Ectodermal cell (in vitro differentiated cells): ENCODE results near the gene RAI1.
A peak's percentile ranks its signal among the peaks of the same experiment; 100 is the strongest.

Experiments
- H3K27ac ChIP-seq: 2 replicates; pipeline ENCODE4 v1.7.0; 2013; ENCODE audit warnings: mild to moderate bottlenecking, low read depth, low read length; ENCODE audit not compliant: insufficient read depth, poor library complexity, severe bottlenecking
- H3K27me3 ChIP-seq: 2 replicates; pipeline ENCODE4 v1.7.0; 2013; ENCODE audit warnings: mild to moderate bottlenecking, low read length; ENCODE audit not compliant: insufficient read depth, control insufficient read depth, poor library complexity, severe bottlenecking
- H3K36me3 ChIP-seq: one replicate; pipeline ENCODE4 v1.7.0; 2013; ENCODE audit warnings: low read length; ENCODE audit not compliant: control insufficient read depth, insufficient read depth
- H3K4me1 ChIP-seq: one replicate; pipeline ENCODE4 v1.7.0; 2013; ENCODE audit warnings: low read length; ENCODE audit not compliant: control insufficient read depth, insufficient read depth
- H3K4me3 ChIP-seq: 2 replicates; pipeline ENCODE4 v1.7.0; 2013; ENCODE audit warnings: low read depth, low read length, control low read depth; ENCODE audit not compliant: insufficient read depth
- H3K9me3 ChIP-seq: 2 replicates; pipeline ENCODE4 v1.7.0; 2013; ENCODE audit warnings: mild to moderate bottlenecking, low read length, moderate library complexity; ENCODE audit not compliant: control insufficient read depth
- WGBS, 2 experiments: methylation state at CpG; one replicate each; pipeline ENCODE4 v1.1.7; 2013; ENCODE audit warnings: missing lambda C conversion rate in 2 of 2; 5-methylcytosine and 5-hydroxymethylcytosine counted together

Gene RAI1

DNA sequence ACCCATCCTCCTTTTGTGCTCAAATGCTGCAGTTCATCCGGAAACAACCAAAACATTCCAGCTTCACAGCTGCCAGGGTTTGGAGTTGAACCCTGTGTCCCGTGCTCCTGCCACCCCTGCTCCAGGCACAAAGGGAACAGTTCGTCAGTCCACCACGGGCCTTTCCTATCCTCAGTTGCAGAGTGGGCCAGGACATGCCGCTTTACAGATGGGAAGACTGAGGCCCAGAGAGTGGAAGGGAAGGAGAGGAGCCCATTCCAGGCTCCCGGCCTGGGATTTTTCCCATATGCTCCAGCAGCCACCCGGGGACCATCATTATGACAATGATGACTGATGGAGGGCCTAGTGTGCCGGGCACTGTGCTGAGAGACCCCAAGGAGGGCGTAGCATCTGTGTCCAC is 27.6 kb downstream of the RAI1 start:
- H3K36me3 ChIP-seq = no peaks in the 10 kb centered on the region
- H3K4me3 ChIP-seq = no peak overlapping the region
- no peaks in the 10 kb centered on the region for H3K9me3 ChIP-seq
- H3K27ac ChIP-seq = no peak overlapping the region
- peaks cover 36% of the 10 kb centered on the region for H3K4me1 ChIP-seq
- 90 to 92% methylated on average over 9 of the region's 9 CpGs for WGBS, 2 experiments
- peaks cover 7% of the 10 kb centered on the region for H3K27me3 ChIP-seq

DNA sequence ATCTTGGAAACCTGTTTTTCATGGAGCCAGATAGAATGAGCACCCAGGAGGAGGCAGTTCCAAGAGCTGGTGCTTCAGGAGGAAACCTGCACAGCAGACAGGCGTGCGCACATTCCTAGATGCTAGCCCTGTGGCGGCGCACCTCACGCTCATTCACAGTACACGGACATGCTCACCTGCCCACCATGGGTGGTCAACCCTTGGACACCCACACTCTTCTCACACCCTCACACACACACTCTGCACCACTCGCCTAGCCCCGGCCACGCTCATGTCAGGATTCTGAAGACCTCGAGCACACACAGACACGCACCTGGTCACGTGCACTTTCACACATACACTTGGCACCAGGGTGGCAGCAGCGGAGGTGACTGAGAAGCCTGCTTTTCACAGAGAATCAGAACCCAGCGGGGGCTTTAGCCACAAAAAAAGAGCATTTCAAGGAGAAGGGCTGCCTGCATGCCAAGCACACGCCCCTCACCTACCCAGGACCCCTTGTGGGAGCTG is 28.6 kb downstream of the RAI1 start:
- Histone ChIP-seq H3K27me3 (no peaks in the 10 kb centered on the region), H3K4me3 (no peak overlapping the region), H3K4me1 (peaks cover 39% of the 10 kb centered on the region), H3K27ac (no peak overlapping the region), H3K9me3 (no peaks in the 10 kb centered on the region), H3K36me3 (no peaks in the 10 kb centered on the region)
- 92% methylated on average over 15 of the region's 15 CpGs for WGBS, 2 experiments

DNA sequence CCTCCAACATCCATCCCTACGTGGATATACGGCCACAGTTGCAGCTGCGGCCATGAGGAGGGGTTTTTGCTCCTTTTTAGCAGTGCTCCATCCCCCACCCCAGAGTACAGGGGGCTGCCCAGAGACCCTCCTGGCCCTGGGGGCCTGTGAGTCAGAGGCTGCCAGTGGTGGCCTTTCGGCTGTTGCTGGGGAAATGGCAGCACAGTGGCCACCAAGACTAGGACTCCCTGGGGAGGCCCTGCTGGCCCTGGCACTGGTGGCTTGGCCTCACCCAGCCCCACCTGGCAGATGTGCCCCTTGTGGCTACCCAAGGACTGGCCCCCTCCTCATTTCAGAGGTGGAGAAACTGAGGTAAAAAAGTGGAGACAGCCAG is 29.1 kb downstream of the RAI1 start:
- no peaks in the 10 kb centered on the region for H3K9me3 ChIP-seq
- no peak overlapping the region for H3K27ac ChIP-seq
- H3K27me3 ChIP-seq = no peaks in the 10 kb centered on the region
- H3K4me3 ChIP-seq = no peak overlapping the region
- WGBS, 2 experiments = 66 to 69% methylated on average over 4 of the region's 4 CpGs
- H3K36me3 ChIP-seq = no peaks in the 10 kb centered on the region
- peaks cover 39% of the 10 kb centered on the region for H3K4me1 ChIP-seq

DNA sequence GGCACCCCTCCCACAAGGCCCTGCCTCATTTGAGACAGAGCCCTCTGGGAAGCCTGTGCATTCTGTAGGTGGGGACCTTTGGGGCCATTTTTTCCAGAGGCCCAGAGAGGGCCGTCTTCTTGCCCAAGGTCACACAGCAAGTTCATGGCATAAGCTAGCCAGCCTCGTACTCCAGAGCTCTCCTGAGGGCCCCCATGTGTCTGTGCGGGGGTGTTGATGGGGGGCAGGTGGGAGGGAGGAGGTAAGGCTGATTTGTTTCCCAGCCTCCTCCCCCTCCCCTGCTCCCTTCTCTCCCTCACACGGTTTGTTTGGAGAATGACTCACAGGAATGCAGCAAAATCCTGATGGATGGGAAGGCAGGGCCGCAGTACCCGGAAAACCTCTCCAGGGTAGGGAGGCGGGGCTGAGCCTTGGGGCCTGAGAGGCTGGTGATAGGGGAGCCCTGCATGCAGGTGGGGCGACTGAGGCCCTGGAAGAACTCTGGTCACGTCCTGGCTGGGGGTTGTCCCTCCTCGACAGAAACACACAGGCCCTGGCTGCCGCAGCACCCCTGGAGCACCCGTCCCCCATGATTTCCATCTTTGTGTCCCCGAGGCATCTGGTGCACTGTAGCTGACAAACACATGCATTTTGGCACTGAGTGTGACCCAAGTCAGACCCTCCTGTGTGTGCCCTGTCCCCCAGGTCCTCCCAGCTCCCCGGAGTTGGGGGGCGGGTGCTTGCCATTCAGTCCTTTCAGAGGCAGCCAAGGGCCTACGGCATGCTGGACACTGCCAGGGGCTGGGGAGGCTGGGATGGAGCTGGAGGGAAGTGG is 29.7 kb downstream of the RAI1 start:
- Histone ChIP-seq H3K36me3 (no peaks in the 10 kb centered on the region), H3K4me3 (no peak overlapping the region), H3K27me3 (no peaks in the 10 kb centered on the region), H3K4me1 (peaks cover 39% of the 10 kb centered on the region), H3K27ac (peak overlapping the region; percentile 53), H3K9me3 (no peaks in the 10 kb centered on the region)
- 24 to 27% methylated on average over 14 to 15 of the region's 16 CpGs for WGBS, 2 experiments

DNA sequence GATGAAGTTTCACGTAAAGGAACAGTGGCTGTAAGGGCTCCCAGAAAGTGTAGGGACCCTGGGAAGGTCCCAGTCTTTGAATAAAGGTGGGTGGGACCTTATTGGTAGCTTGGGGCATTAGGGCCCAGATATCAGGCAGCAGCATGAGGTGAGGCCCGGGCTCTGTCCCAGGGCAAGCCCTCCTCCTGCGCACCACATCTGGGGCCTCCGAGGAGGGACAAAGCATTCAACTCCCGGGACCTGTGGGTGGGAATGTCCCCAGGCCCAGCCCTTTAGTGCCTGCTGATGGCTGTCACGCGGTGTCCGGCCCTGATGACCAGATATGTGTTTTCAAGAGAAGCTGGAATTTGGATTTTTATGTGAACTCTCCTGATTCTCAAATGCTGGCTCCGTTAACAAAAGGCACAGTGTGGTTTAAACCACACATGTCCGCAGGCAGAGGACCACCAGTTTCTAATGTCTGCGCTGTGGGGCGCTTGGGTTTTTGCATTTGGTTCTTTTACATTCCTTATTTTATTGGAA is 30.4 kb downstream of the RAI1 start:
- Histone ChIP-seq H3K27ac (no peak overlapping the region), H3K27me3 (no peaks in the 10 kb centered on the region), H3K4me1 (peaks cover 39% of the 10 kb centered on the region), H3K9me3 (no peaks in the 10 kb centered on the region), H3K4me3 (no peak overlapping the region), H3K36me3 (no peaks in the 10 kb centered on the region)
- 22 to 25% methylated on average over 12 of the region's 12 CpGs for WGBS, 2 experiments

DNA sequence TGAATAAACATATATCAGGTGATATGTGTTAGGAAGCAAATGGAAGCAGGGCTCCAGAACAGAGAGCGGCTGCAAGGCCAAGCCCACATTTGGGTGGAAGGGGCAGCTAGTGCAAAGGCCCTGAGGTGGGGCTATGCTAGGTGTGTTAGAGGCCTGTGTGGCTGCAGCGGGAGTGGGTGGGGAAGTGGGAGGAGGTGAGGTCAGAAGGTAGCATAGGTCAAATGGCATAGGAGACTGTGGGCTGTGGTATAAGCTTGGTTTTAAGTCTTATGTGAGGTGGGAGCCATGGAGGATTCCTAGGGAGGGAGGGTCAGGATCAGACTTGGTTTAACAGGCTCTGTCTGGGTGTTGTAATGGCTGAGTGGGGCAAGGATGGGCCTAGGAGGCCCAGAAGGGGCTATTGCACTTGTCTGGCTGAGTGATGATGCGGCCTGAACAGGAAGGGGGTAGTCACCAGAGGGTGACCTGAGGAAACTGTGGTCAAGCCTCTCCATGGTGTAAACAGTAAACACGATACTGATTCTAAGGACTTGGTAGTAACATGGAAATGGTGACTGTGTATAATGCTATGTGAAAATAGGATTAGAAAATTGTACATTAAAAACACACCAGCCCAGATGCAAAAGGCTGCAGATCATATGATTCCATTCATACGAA is 31.1 kb downstream of the RAI1 start:
- H3K27me3 ChIP-seq = no peaks in the 10 kb centered on the region
- H3K4me1 ChIP-seq = peaks cover 43% of the 10 kb centered on the region
- no peaks in the 10 kb centered on the region for H3K9me3 ChIP-seq
- WGBS, 2 experiments = 94 to 95% methylated on average over 5 of the region's 5 CpGs
- no peak overlapping the region for H3K4me3 ChIP-seq
- no peak overlapping the region for H3K27ac ChIP-seq
- no peaks in the 10 kb centered on the region for H3K36me3 ChIP-seq

DNA sequence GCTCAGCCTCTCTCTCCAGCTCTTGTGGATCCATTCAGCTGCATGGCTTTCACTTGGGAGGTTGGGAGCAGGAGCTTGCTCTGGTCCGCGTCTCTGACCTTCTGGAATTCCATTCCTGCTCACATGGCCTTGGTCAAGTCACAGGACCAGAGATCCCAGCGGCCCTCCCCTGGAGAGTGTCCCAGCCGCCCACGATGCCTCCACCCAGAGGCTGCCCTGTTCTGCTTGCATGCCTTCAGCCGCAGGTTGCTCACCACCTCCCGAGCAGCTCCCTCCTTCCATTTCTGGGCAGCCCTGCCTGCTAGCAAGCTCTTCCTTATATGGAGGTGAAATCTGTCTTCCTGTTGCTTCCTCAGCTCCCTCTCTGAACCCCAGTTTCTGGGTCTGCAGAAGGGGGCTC is 32.6 kb downstream of the RAI1 start:
- no peak overlapping the region for H3K4me3 ChIP-seq
- WGBS, 2 experiments = 72 to 75% methylated on average over 7 of the region's 7 CpGs
- H3K27ac ChIP-seq = no peak overlapping the region
- H3K36me3 ChIP-seq = no peaks in the 10 kb centered on the region
- H3K9me3 ChIP-seq = no peaks in the 10 kb centered on the region
- peaks cover 47% of the 10 kb centered on the region for H3K4me1 ChIP-seq
- H3K27me3 ChIP-seq = peaks cover 7% of the 10 kb centered on the region

DNA sequence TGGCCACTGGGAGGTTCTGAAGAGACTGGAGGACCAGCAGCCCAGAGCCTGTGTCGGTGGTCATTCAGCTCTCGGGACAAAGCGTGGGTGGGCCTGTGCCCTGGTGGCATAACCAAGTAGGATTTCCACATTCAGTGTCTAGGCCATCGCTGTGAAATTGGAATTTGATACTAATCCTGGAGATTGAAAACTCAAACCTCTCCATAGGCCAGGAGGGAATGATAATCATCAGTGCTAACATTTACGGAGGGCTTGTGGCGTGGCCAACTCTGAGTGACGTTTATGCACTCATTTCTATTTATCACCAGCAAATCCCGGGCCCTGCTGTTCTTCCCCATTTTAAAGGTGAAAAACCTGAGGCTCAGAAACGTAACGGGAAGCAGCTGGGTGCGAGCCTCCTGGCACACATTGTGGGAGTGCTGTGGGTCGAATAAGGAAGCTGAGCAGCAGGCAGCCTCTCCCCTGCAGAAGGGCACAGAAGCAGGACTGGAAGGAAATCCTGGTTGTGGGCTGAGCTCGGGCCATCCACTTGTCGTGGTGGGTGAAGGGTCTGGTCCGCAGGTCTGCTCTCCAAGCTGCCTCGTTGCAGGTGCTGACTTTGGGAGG is 33.1 kb downstream of the RAI1 start:
- 76 to 78% methylated on average over 16 of the region's 16 CpGs for WGBS, 2 experiments
- peaks cover 45% of the 10 kb centered on the region for H3K4me1 ChIP-seq
- no peaks in the 10 kb centered on the region for H3K36me3 ChIP-seq
- no peak overlapping the region for H3K27ac ChIP-seq
- H3K9me3 ChIP-seq = no peaks in the 10 kb centered on the region
- peaks cover 12% of the 10 kb centered on the region for H3K27me3 ChIP-seq
- no peak overlapping the region for H3K4me3 ChIP-seq

DNA sequence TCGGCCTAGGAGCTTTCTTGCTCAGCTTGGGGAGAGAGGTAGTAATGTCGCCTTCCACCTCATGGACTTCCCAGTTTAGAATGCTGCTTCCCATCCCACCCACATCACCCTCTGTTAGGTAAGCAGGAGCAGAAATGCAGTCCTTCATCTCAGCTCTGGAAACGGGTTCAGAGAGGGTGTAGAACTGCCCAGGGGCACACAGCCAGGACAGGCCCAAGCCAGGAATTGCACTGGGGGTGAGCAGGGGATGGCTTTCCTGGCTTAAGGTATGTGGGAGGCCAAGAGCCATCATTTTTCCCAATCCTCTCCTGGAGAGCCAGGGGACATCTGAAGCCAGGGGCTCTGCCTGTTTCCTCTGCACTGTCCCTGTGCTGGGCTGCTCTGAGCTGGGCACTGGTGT is 33.6 kb downstream of the RAI1 start:
- Histone ChIP-seq H3K4me1 (peaks cover 39% of the 10 kb centered on the region), H3K27ac (no peak overlapping the region), H3K9me3 (no peaks in the 10 kb centered on the region), H3K27me3 (peaks cover 17% of the 10 kb centered on the region), H3K36me3 (no peaks in the 10 kb centered on the region), H3K4me3 (no peak overlapping the region)
- 89 to 95% methylated on average over 3 of the region's 3 CpGs for WGBS, 2 experiments
